SU-DHL-6 (cell line): ENCODE data around the gene TAF13.
"Not testable (repeated sequence)": the region's sequence is repeated elsewhere in the genome, so short reads cannot be mapped to it uniquely, and the experiment has no call there.

Experiments used
- H2AFZ ChIP-seq: fragments of 200-600 bp; sonication (generic); 2 replicates; pipeline ENCODE4 v1.6.1; 2014; ENCODE audit warnings: low read depth, mild to moderate bottlenecking, moderate library complexity, mixed read lengths, antibody characterized with exemption, low read length; ENCODE audit not compliant: severe bottlenecking
- H3F3A ChIP-seq: fragments of 200-600 bp; shearing (Covaris generic); 2 replicates; pipeline ENCODE4 v1.6.0; 2016; ENCODE audit warnings: antibody characterized with exemption, mild to moderate bottlenecking; ENCODE audit not compliant: insufficient read depth
- H3K27ac ChIP-seq: fragments of 200-600 bp; sonication (generic); 2 replicates; pipeline ENCODE4 v1.5.1; 2016; ENCODE audit warnings: low read depth, mild to moderate bottlenecking, low read length, moderate library complexity, mixed read lengths
- H3K27me3 ChIP-seq: fragments of 200-600 bp; sonication (generic), shearing (Covaris generic); 2 replicates; pipeline ENCODE4 v1.6.0; 2014; ENCODE audit warnings: mild to moderate bottlenecking, low read length
- H3K36me3 ChIP-seq: fragments of 200-600 bp; sonication (generic); 2 replicates; pipeline ENCODE4 v1.6.1; 2014; ENCODE audit warnings: mild to moderate bottlenecking, low read length, mixed read lengths
- H3K4me2 ChIP-seq: fragments of 300-600, 200-600 bp; shearing (Covaris generic), sonication (generic); 2 replicates; pipeline ENCODE4 v1.6.0; 2014; ENCODE audit warnings: low read length, low read depth, mild to moderate bottlenecking; ENCODE audit not compliant: poor library complexity, severe bottlenecking
- H3K4me3 ChIP-seq: fragments of 200-600 bp; sonication (generic); 2 replicates; pipeline ENCODE4 v1.5.1; 2014; ENCODE audit warnings: antibody characterized with exemption, low read length, mild to moderate bottlenecking, mixed read lengths; ENCODE audit not compliant: insufficient read depth, poor library complexity, severe bottlenecking
- H3K79me2 ChIP-seq: fragments of 200-600 bp; sonication (generic); 2 replicates; pipeline ENCODE4 v1.6.1; 2014; ENCODE audit warnings: mild to moderate bottlenecking, low read length, moderate library complexity; ENCODE audit not compliant: insufficient read depth
- H3K9ac ChIP-seq: fragments of 200-600 bp; sonication (generic); 2 replicates; pipeline ENCODE4 v1.7.0; 2014; ENCODE audit warnings: mild to moderate bottlenecking, low read length
- H3K9me2 ChIP-seq: fragments of 200-600 bp; sonication (generic); replicated peaks from 2 replicates; pipeline ENCODE4 v1.6.1; 2014; ENCODE audit warnings: low read length; ENCODE audit not compliant: insufficient read depth
- H3K9me3 ChIP-seq: fragments of 200-600 bp; sonication (generic); 2 replicates; pipeline ENCODE4 v1.6.1; 2014; ENCODE audit warnings: low read length, mixed read lengths; ENCODE audit not compliant: insufficient read depth
- H4K20me1 ChIP-seq: fragments of 200-600 bp; sonication (generic); 2 replicates; pipeline ENCODE4 v1.6.1; 2014; ENCODE audit warnings: low read depth, mild to moderate bottlenecking, antibody characterized with exemption, low read length, moderate library complexity, mixed read lengths
- EZH2phosphoT487 ChIP-seq: fragments of 200-600 bp; sonication (generic), shearing (Covaris generic); conservative IDR thresholded peaks from 2 replicates; pipeline ENCODE4 v1.6.1; 2018; ENCODE audit warnings: mild to moderate bottlenecking, antibody characterized with exemption, low read length, moderate library complexity, mixed read lengths
- TF ChIP-seq, protein P1 (sequence below): fragments of 200-600 bp; sonication (generic); IDR thresholded peaks from one replicate; pipeline ENCODE4 v1.5.1; 2017; ENCODE audit warnings: antibody characterized with exemption, mild to moderate bottlenecking, low read length, moderate library complexity; ENCODE audit not compliant: insufficient read depth, poor library complexity, severe bottlenecking

TAF13 gene

DNA sequence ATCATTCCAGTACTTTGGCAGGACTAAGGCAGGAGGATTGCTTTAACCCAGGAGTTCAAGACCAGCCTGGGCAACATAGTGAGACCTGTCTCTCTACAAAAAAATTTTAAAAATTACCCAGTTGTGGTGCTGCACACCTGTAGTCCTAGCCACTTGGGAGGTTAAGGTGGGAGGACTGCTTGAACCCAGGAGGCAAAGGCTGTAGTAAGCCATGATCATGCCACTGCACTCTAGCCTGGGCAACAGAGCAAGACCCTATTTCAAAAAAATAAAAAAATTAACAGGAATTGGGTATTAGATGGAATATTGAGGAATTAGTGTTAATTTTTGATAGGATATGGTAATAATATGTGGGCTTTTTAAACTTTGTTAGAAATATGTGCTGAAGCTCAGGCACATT lies 16.8 kb downstream of the TAF13 start:
- H3K27me3 ChIP-seq, result no peaks in the 10 kb centered on the region
- no peak overlapping the region for H3K9ac ChIP-seq
- H3K4me3 ChIP-seq, result no peak overlapping the region
- no peaks in the 10 kb centered on the region for H3K9me3 ChIP-seq
- H3K4me2 ChIP-seq, result no peak overlapping the region
- no peaks in the 10 kb centered on the region for H4K20me1 ChIP-seq
- peaks cover 1% of the 10 kb centered on the region; the same call in 1 of the 2 replicates for H3K36me3 ChIP-seq
- H3K79me2 ChIP-seq, result no peaks in the 10 kb centered on the region
- H2AFZ ChIP-seq, result no peak overlapping the region
- no peaks in the 10 kb centered on the region for H3F3A ChIP-seq
- TF ChIP-seq EZH2phosphoT487, result no peak
- TF ChIP-seq, protein P1, sequence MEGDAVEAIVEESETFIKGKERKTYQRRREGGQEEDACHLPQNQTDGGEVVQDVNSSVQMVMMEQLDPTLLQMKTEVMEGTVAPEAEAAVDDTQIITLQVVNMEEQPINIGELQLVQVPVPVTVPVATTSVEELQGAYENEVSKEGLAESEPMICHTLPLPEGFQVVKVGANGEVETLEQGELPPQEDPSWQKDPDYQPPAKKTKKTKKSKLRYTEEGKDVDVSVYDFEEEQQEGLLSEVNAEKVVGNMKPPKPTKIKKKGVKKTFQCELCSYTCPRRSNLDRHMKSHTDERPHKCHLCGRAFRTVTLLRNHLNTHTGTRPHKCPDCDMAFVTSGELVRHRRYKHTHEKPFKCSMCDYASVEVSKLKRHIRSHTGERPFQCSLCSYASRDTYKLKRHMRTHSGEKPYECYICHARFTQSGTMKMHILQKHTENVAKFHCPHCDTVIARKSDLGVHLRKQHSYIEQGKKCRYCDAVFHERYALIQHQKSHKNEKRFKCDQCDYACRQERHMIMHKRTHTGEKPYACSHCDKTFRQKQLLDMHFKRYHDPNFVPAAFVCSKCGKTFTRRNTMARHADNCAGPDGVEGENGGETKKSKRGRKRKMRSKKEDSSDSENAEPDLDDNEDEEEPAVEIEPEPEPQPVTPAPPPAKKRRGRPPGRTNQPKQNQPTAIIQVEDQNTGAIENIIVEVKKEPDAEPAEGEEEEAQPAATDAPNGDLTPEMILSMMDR, result no peak
- no peak overlapping the region for H3K27ac ChIP-seq
- no peaks in the 10 kb centered on the region for H3K9me2 ChIP-seq

DNA sequence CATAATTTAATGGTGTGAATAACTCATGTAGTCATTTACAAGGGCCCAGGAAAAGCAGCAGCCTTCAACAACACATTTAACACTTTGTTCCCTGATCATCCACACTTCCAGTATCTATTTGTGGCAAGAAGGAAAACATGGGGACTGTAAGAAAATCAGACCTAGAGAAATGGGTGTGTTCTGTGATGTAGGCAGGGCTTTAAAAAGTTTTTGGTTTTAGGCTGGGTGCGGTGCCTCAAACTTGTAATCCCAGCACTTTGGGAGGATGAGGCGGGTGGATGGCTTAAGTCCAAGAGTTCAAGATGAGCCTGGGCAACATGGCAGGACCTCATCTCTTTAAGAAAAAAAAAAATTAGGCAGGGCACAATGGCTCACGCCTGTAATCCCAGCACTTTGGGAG lies 19.7 kb downstream of the TAF13 start:
- Histone ChIP-seq H3K4me2 (no peak overlapping the region), H3K9me3 (no peaks in the 10 kb centered on the region), H3K27me3 (no peaks in the 10 kb centered on the region), H3K4me3 (no peak overlapping the region), H3K27ac (no peak overlapping the region), H3K79me2 (no peaks in the 10 kb centered on the region), H3F3A (no peaks in the 10 kb centered on the region), H2AFZ (no peak overlapping the region), H3K36me3 (no peaks in the 10 kb centered on the region), H3K9ac (no peak overlapping the region), H3K9me2 (no peaks in the 10 kb centered on the region), H4K20me1 (no peaks in the 10 kb centered on the region)
- TF ChIP-seq, protein P1, result no peak
- TF ChIP-seq EZH2phosphoT487, result no peak

DNA sequence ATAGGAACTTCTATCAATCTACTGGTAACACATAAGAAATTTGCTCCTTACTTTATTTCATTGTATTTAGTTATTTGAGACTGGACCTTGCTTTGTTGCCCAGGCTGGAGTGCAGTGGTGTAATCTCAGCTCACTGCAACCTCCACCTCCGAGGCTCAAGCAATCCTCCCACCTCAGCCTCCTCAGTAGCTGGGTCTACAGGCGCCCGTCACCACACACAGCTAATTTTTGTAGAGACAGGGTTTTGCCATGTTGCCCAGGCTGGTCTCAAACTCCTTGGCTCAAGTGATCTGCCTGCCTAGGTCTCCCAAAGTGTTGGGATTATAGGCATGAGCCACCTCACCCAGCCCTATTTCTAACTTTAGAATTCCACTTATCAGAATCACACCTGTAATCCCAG lies 23.7 kb downstream of the TAF13 start:
- not testable (repeated sequence) for H3K36me3 ChIP-seq, H3K9me3 ChIP-seq, H2AFZ ChIP-seq, H3K4me2 ChIP-seq, H3K4me3 ChIP-seq, H3K9ac ChIP-seq, H3K27ac ChIP-seq, H3F3A ChIP-seq, H3K79me2 ChIP-seq, H4K20me1 ChIP-seq, H3K27me3 ChIP-seq, H3K9me2 ChIP-seq

DNA sequence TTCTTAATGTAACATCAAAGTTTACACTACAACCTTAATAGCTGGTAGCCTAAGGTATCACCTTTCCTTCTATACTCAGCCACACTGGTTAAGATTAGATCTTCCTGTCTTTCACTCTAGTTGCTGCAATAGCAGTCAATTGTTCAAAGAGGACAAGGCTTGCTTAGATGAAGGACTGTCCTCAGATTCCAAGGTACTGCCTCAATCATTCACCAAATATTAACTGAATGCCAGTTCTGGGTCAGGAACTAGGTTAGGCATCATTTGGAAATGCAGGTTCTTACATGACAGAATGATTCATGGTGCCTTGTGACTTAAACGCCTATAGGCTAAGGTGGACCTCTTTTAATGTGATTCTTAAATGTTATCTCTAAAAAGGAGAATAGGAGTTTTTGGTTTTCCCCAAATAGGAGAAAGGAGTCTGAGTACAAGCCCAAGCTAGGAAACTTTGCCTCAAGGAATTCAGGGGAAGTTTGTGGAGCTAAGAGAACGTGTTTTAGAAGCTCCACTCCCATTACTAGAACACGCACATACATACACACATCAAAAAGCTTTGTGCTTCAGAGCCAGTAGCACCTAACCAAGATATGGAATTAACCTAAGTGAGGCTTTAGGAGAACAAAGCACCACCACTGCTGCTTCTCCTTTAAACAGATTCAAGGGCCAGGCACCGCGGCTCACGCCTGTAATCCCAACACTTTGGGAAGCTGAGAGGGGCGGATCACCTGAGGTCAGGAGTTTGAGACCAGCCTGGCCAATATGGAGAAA lies 25.4 kb downstream of the TAF13 start:
- H3K4me3 ChIP-seq, result no peak overlapping the region
- TF ChIP-seq, protein P1, result no peak
- TF ChIP-seq EZH2phosphoT487, result no peak
- no peak overlapping the region for H3K4me2 ChIP-seq

More for the DNA sequence above, 25.4 kb downstream of the TAF13 start:
- Histone ChIP-seq H3K36me3 (no peaks in the 10 kb centered on the region), H3K9me3 (no peaks in the 10 kb centered on the region), H3K27me3 (no peaks in the 10 kb centered on the region), H3K9me2 (no peaks in the 10 kb centered on the region), H2AFZ (no peak overlapping the region), H3K9ac (no peak overlapping the region), H3K27ac (no peak overlapping the region), H3K79me2 (no peaks in the 10 kb centered on the region), H4K20me1 (no peaks in the 10 kb centered on the region), H3F3A (no peaks in the 10 kb centered on the region)
